Stimulated activated CD8-positive, alpha-beta memory T cell treated with anti-CD3 and anti-CD28 coated beads, Interleukin-15, amount 100 ng/mL, for 4 hours (primary cell): ENCODE measurements around the gene LTV1.
"Not testable (repeated sequence)": the region's sequence is repeated elsewhere in the genome, so short reads cannot be mapped to it uniquely, and the experiment has no call there.

ENCODE experiments used
- DNase-seq, 2 donors: peaks; one replicate each; pipeline ENCODE4 v3.0.0-alpha.2; 2020; ENCODE audit warnings: low read depth in 2 of 2

LTV1 gene

GRCh38 chr6:143842902-143843676 is at the start of gene LTV1:
Gene LTV1, plus strand, starts transcription at chr6:143843338. Its CDS starts 140 bp downstream, at chr6:143843478.
- DNase-seq: peak; percentile 84 to 88

- DNase-seq: not testable (repeated sequence)
Measured at GRCh38 chr6:143796551-143796950, 46.6 kb upstream of the LTV1 start.

GRCh38 chr6:143798487-143798886 is 44.7 kb upstream of the LTV1 start:
- not testable (repeated sequence) for DNase-seq

- no peak for DNase-seq
Measured at GRCh38 chr6:143802833-143803565, 40.1 kb upstream of the LTV1 start.

GRCh38 chr6:143803769-143804568 is 39.2 kb upstream of the LTV1 start:
- no peak for DNase-seq

GRCh38 chr6:143804835-143805239 is 38.3 kb upstream of the LTV1 start:
- DNase-seq: no peak

GRCh38 chr6:143806282-143807102 is 36.6 kb upstream of the LTV1 start:
- peak; percentile 47 to 73 for DNase-seq

- DNase-seq: no peak
Measured at GRCh38 chr6:143807103-143807772, 35.9 kb upstream of the LTV1 start.

- DNase-seq: no peak
Measured at GRCh38 chr6:143810745-143811144, 32.4 kb upstream of the LTV1 start.

- DNase-seq: no peak
Measured at GRCh38 chr6:143811501-143812157, 31.5 kb upstream of the LTV1 start.

GRCh38 chr6:143817621-143818020 is 25.5 kb upstream of the LTV1 start:
- no peak for DNase-seq

- DNase-seq: no peak
Measured at GRCh38 chr6:143821359-143821758, 21.8 kb upstream of the LTV1 start.

GRCh38 chr6:143822584-143823024 is 20.5 kb upstream of the LTV1 start:
- no peak for DNase-seq

- no peak for DNase-seq
Measured at GRCh38 chr6:143823548-143823947, 19.6 kb upstream of the LTV1 start.

- no peak for DNase-seq
Measured at GRCh38 chr6:143828572-143828971, 14.6 kb upstream of the LTV1 start.

GRCh38 chr6:143836150-143836549 is 7.0 kb upstream of the LTV1 start:
- DNase-seq: no peak

- no peak for DNase-seq
Measured at GRCh38 chr6:143838395-143838794, 4.7 kb upstream of the LTV1 start.

GRCh38 chr6:143839196-143839595 is 3.9 kb upstream of the LTV1 start:
- DNase-seq: no peak

- no peak for DNase-seq
Measured at GRCh38 chr6:143840595-143841265, 2.4 kb upstream of the LTV1 start.

GRCh38 chr6:143842461-143842901 is 657 bp upstream of the LTV1 start:
- no peak for DNase-seq
